ENCODE measurements around the gene NAALADL2. TPM values are rescaled to one million over a fixed set of nuclear protein-coding genes. Genes with fewer than 3 reads are reported as not detected.
A peak's percentile ranks its signal among the peaks of the same experiment; 100 is the strongest.

The NAALADL2 gene
- total RNA-seq, 1 donor from 2014 or later, result 12.5 TPM

- Histone ChIP-seq H3K4me3 (no peak overlapping the region), H3K9me3 (no peaks in the 10 kb centered on the region), H3K36me3 (no peaks in the 10 kb centered on the region), H3K27ac (no peak overlapping the region), H3K4me1 (peaks cover 23% of the 10 kb centered on the region), H3K27me3 (no peaks in the 10 kb centered on the region)
- DNase-seq (ENCODE audit: extremely low spot score in 2 of 2), result no peak
- intact Hi-C loops (cut with DNase I), result no loop called here
- TF ChIP-seq CTCF (IDR thresholded peaks at IDR 0.05), result no peak
Measured at GRCh38 chr3:174959556-174960065, 100.5 kb downstream of the NAALADL2 start.

- Histone ChIP-seq H3K4me3 (no peak overlapping the region), H3K27me3 (no peaks in the 10 kb centered on the region), H3K27ac (no peak overlapping the region), H3K36me3 (no peaks in the 10 kb centered on the region), H3K4me1 (peaks cover 23% of the 10 kb centered on the region), H3K9me3 (no peaks in the 10 kb centered on the region)
- intact Hi-C loops (cut with DNase I), result no loop called here
- TF ChIP-seq POLR2A (IDR thresholded peaks at IDR 0.05), result no peak
- no peak for TF ChIP-seq POLR2AphosphoS5 (IDR thresholded peaks at IDR 0.05; ENCODE audit: insufficient read depth in 1 of 2, low read depth in 1 of 2)
- no peak for TF ChIP-seq CTCF (IDR thresholded peaks at IDR 0.05)
- no peak for DNase-seq (ENCODE audit: extremely low spot score in 2 of 2)
Measured at GRCh38 chr3:174960898-174961297, 101.8 kb downstream of the NAALADL2 start.

GRCh38 chr3:174973465-174973864 is 114.3 kb downstream of the NAALADL2 start:
- H3K4me1 ChIP-seq, result no peaks in the 10 kb centered on the region
- DNase-seq (ENCODE audit: extremely low spot score in 2 of 2), result no peak
- no peaks in the 10 kb centered on the region for H3K9me3 ChIP-seq
- no peak overlapping the region for H3K27ac ChIP-seq
- no peaks in the 10 kb centered on the region for H3K36me3 ChIP-seq
- no peak overlapping the region for H3K4me3 ChIP-seq
- intact Hi-C loops (cut with DNase I), result no loop called here
- TF ChIP-seq POLR2AphosphoS5 (IDR thresholded peaks at IDR 0.05; ENCODE audit: insufficient read depth in 1 of 2, low read depth in 1 of 2), result peak in 1 of 2 donors; percentile 21
- no peak for TF ChIP-seq POLR2A (IDR thresholded peaks at IDR 0.05)
- TF ChIP-seq CTCF (IDR thresholded peaks at IDR 0.05), result no peak
- no peaks in the 10 kb centered on the region for H3K27me3 ChIP-seq

GRCh38 chr3:174986685-174987084 is 127.6 kb downstream of the NAALADL2 start:
- Histone ChIP-seq H3K27ac (no peak overlapping the region), H3K4me3 (no peak overlapping the region), H3K4me1 (no peaks in the 10 kb centered on the region), H3K9me3 (no peaks in the 10 kb centered on the region), H3K36me3 (no peaks in the 10 kb centered on the region), H3K27me3 (no peaks in the 10 kb centered on the region)
- DNase-seq (ENCODE audit: extremely low spot score in 2 of 2), result no peak
- intact Hi-C loops (cut with DNase I), result no loop called here
- TF ChIP-seq POLR2AphosphoS5 (IDR thresholded peaks at IDR 0.05; ENCODE audit: insufficient read depth in 1 of 2, low read depth in 1 of 2) (no peak), POLR2A (IDR thresholded peaks at IDR 0.05) (no peak), CTCF (IDR thresholded peaks at IDR 0.05) (no peak)

- H3K27ac ChIP-seq, result no peak overlapping the region
- H3K9me3 ChIP-seq, result no peaks in the 10 kb centered on the region
- intact Hi-C loops (cut with DNase I), result no loop called here
- TF ChIP-seq CTCF (IDR thresholded peaks at IDR 0.05), result no peak
- no peak for TF ChIP-seq POLR2AphosphoS5 (IDR thresholded peaks at IDR 0.05; ENCODE audit: insufficient read depth in 1 of 2, low read depth in 1 of 2)
- TF ChIP-seq POLR2A (IDR thresholded peaks at IDR 0.05), result no peak
- no peak overlapping the region for H3K4me3 ChIP-seq
- no peaks in the 10 kb centered on the region for H3K27me3 ChIP-seq
- no peak for DNase-seq (ENCODE audit: extremely low spot score in 2 of 2)
- no peaks in the 10 kb centered on the region for H3K36me3 ChIP-seq
- no peaks in the 10 kb centered on the region for H3K4me1 ChIP-seq
Measured at GRCh38 chr3:175001091-175001490, 142.0 kb downstream of the NAALADL2 start.

Data from vagina (tissue), 2 donors.